Fibroblast of the aortic adventitia (primary cell): Measurements from ENCODE around the gene PGM2. TPM values are rescaled to one million over a fixed set of nuclear protein-coding genes. Genes with fewer than 3 reads are reported as not detected.

ENCODE experiments used
- DNase-seq: peaks from one replicate; pipeline ENCODE4 v3.0.0-alpha.2; 2010; ENCODE audit warnings: low read depth
- H3K4me3 ChIP-seq: 2 replicates; pipeline ENCODE4 v1.5.1; 2011; ENCODE audit warnings: low read depth, mild to moderate bottlenecking, control low read depth, low read length, moderate library complexity
- CTCF ChIP-seq: IDR thresholded peaks from 2 replicates; pipeline ENCODE4 v1.5.1; 2011; ENCODE audit warnings: mild to moderate bottlenecking, low read length, control low read depth, inconsistent platforms; ENCODE audit not compliant: insufficient read depth
- total RNA-seq: library from RNA; depleted of rRNA; stranded (reverse); fragments of >200 nt; gene quantifications from 2 replicates; pipeline ENCODE4 v1.2.3, GENCODE V29; 2012; ENCODE audit warnings: low replicate concordance

Gene PGM2
- total RNA-seq, 1 donor, result 21.4 TPM

GRCh38 chr4:37837446-37837845 lies 11.0 kb downstream of the PGM2 start:
- TF ChIP-seq CTCF, result no peak
- peak; percentile 86 for DNase-seq
- H3K4me3 ChIP-seq, result no peak overlapping the region

GRCh38 chr4:37839426-37839825 lies 12.9 kb downstream of the PGM2 start:
- H3K4me3 ChIP-seq, result no peak overlapping the region
- TF ChIP-seq CTCF, result no peak
- DNase-seq, result no peak

GRCh38 chr4:37844204-37844603 lies 17.7 kb downstream of the PGM2 start:
- TF ChIP-seq CTCF, result no peak
- DNase-seq, result no peak
- H3K4me3 ChIP-seq, result no peak overlapping the region

- TF ChIP-seq CTCF, result no peak
- DNase-seq, result no peak
- H3K4me3 ChIP-seq, result no peak overlapping the region
Measured at GRCh38 chr4:37845201-37845600, 18.7 kb downstream of the PGM2 start.

GRCh38 chr4:37847311-37847884 lies 20.9 kb downstream of the PGM2 start:
- H3K4me3 ChIP-seq, result no peak overlapping the region
- DNase-seq, result no peak
- no peak for TF ChIP-seq CTCF

GRCh38 chr4:37852376-37852775 lies 25.9 kb downstream of the PGM2 start:
- H3K4me3 ChIP-seq, result no peak overlapping the region
- no peak for DNase-seq
- TF ChIP-seq CTCF, result no peak

- no peak for TF ChIP-seq CTCF
- DNase-seq, result no peak
- H3K4me3 ChIP-seq, result no peak overlapping the region
Measured at GRCh38 chr4:37858112-37858511, 31.6 kb downstream of the PGM2 start.
